Vagina (tissue), 2 donors: ENCODE data around the gene CKAP4. TPM values are rescaled to one million over a fixed set of nuclear protein-coding genes. Genes with fewer than 3 reads are reported as not detected.

Experiments used
- DNase-seq, 2 donors: peaks; one replicate each; pipeline ENCODE4 v3.0.0-alpha.2; 2017; ENCODE audit errors: extremely low spot score in 2 of 2
- H3K27ac ChIP-seq: fragments of 200-600 bp; sonication (generic); one replicate; pipeline ENCODE4 v1.5.1; 2019
- H3K27me3 ChIP-seq: fragments of 200-600 bp; sonication (generic); one replicate; pipeline ENCODE4 v1.5.1; 2019
- H3K36me3 ChIP-seq, 2 donors: fragments of 200-600 bp; sonication (generic); one replicate each; pipeline ENCODE4 v1.5.1; 2017 to 2019
- H3K4me1 ChIP-seq: fragments of 200-600 bp; sonication (generic); one replicate; pipeline ENCODE4 v1.5.1; 2019
- H3K4me3 ChIP-seq, 2 donors: fragments of 200-600 bp; sonication (generic); 1 replicate in 1 of 2; 2 replicates in 1 of 2; pipeline ENCODE4 v1.5.1; 2016 to 2019
- H3K9me3 ChIP-seq: fragments of 200-600 bp; sonication (generic); one replicate; pipeline ENCODE4 v1.5.1; 2019
- CTCF ChIP-seq, 3 experiments: fragments of 450-650 bp in 2 of 3; fragments of 200-600 bp in 1 of 3; sonication (generic) in 1 of 3; IDR thresholded peaks; one replicate each; pipeline ENCODE4 v1.5.1; 2017 to 2019; ENCODE audit warnings: antibody characterized with exemption in 3 of 3, mild to moderate bottlenecking in 2 of 3, moderate library complexity in 2 of 3
- POLR2A ChIP-seq, 2 donors: fragments of 450-650 bp; IDR thresholded peaks; one replicate each; pipeline ENCODE4 v1.6.1; 2017; ENCODE audit warnings: antibody characterized with exemption in 2 of 2, mild to moderate bottlenecking in 2 of 2, moderate library complexity in 2 of 2
- POLR2AphosphoS5 ChIP-seq, 2 donors: sonication (generic); formaldehyde crosslinking; IDR thresholded peaks; one replicate each; pipeline ENCODE4 v1.9.0; 2017; ENCODE audit warnings: antibody characterized with exemption in 2 of 2, mild to moderate bottlenecking in 2 of 2, low read depth in 1 of 2; ENCODE audit not compliant: insufficient read depth in 1 of 2
- intact Hi-C: fragments of 100-400 bp; cut with DNase I; formaldehyde crosslinking; loops from one replicate; pipeline ENCODE4 v1.15.1; 2023
- total RNA-seq: library from RNA; depleted of rRNA; stranded (reverse); fragments of >200 nt; gene quantifications from one replicate; pipeline ENCODE4 v1.2.3, GENCODE V29; 2016

The CKAP4 gene
- total RNA-seq, 1 donor from 2014 or later: 42.5 TPM

GRCh38 chr12:106249411-106250135 is 1.8 kb upstream of the CKAP4 start:
- Histone ChIP-seq H3K4me1 (peaks cover 42% of the 10 kb centered on the region), H3K27ac (peak overlapping the region; percentile 99), H3K36me3 (no peaks in the 10 kb centered on the region), H3K9me3 (no peaks in the 10 kb centered on the region), H3K4me3 (peak overlapping the region in 1 of 2 donors; percentile 76), H3K27me3 (no peaks in the 10 kb centered on the region)
- TF ChIP-seq CTCF (IDR thresholded peaks at IDR 0.05) (no peak), POLR2AphosphoS5 (IDR thresholded peaks at IDR 0.05; ENCODE audit: insufficient read depth in 1 of 2, low read depth in 1 of 2) (no peak), POLR2A (IDR thresholded peaks at IDR 0.05) (no peak)
- intact Hi-C loops: no loop called here
- peak; percentile 70 to 85 for DNase-seq

- H3K27me3 ChIP-seq: no peaks in the 10 kb centered on the region
- TF ChIP-seq POLR2A (IDR thresholded peaks at IDR 0.05) (no peak), POLR2AphosphoS5 (IDR thresholded peaks at IDR 0.05; ENCODE audit: insufficient read depth in 1 of 2, low read depth in 1 of 2) (no peak)
- H3K36me3 ChIP-seq: no peaks in the 10 kb centered on the region
- H3K4me1 ChIP-seq: peaks cover 48% of the 10 kb centered on the region
- H3K27ac ChIP-seq: peak overlapping the region; percentile 99
- H3K4me3 ChIP-seq: peak overlapping the region; percentile 76 to 84
- no peaks in the 10 kb centered on the region for H3K9me3 ChIP-seq
- DNase-seq: peak; percentile 64 to 87
- intact Hi-C loops: no loop called here
These were observed 1.1 kb upstream of the CKAP4 start for GRCh38 chr12:106248846-106249371.

GRCh38 chr12:106248312-106248845 is 559 bp upstream of the CKAP4 start:
- H3K27me3 ChIP-seq: no peaks in the 10 kb centered on the region
- peak overlapping the region; percentile 99 for H3K27ac ChIP-seq
- H3K4me1 ChIP-seq: peaks cover 54% of the 10 kb centered on the region
- DNase-seq: peak; percentile 89 to 95
- H3K4me3 ChIP-seq: peak overlapping the region; percentile 76 to 84
- no peaks in the 10 kb centered on the region for H3K36me3 ChIP-seq
- no peak for TF ChIP-seq CTCF (IDR thresholded peaks at IDR 0.05)
- peak in 1 of 2 donors; percentile 40 for TF ChIP-seq POLR2AphosphoS5 (IDR thresholded peaks at IDR 0.05; ENCODE audit: insufficient read depth in 1 of 2, low read depth in 1 of 2)
- H3K9me3 ChIP-seq: no peaks in the 10 kb centered on the region
- intact Hi-C loops: no loop called here

- TF ChIP-seq POLR2AphosphoS5 (IDR thresholded peaks at IDR 0.05; ENCODE audit: insufficient read depth in 1 of 2, low read depth in 1 of 2) (peak in 1 of 2 donors; percentile 49), POLR2A (IDR thresholded peaks at IDR 0.05) (no peak), CTCF (IDR thresholded peaks at IDR 0.05) (no peak)
- H3K4me1 ChIP-seq: peaks cover 53% of the 10 kb centered on the region
- no peaks in the 10 kb centered on the region for H3K9me3 ChIP-seq
- H3K4me3 ChIP-seq: peak overlapping the region; percentile 76 to 84
- H3K36me3 ChIP-seq: no peaks in the 10 kb centered on the region
- no peaks in the 10 kb centered on the region for H3K27me3 ChIP-seq
- DNase-seq: peak; percentile 87 to 91
- peak overlapping the region; percentile 99 for H3K27ac ChIP-seq
- intact Hi-C loops: loop anchor here (1.0 kb wide), 1 partner anchor 55 kb away; the partner anchor contains the start of gene TCP11L2
These were observed 738 bp downstream of the CKAP4 start for GRCh38 chr12:106246891-106247673.

GRCh38 chr12:106245767-106246166 is 2.1 kb downstream of the CKAP4 start:
- Histone ChIP-seq H3K4me3 (peak overlapping the region; percentile 76 to 84), H3K9me3 (no peaks in the 10 kb centered on the region), H3K27me3 (no peaks in the 10 kb centered on the region), H3K4me1 (peaks cover 53% of the 10 kb centered on the region), H3K36me3 (no peaks in the 10 kb centered on the region), H3K27ac (peak overlapping the region; percentile 99)
- intact Hi-C loops: no loop called here
- peak; percentile 85 to 91 for DNase-seq
- TF ChIP-seq POLR2A (IDR thresholded peaks at IDR 0.05): no peak
- no peak for TF ChIP-seq CTCF (IDR thresholded peaks at IDR 0.05)
- TF ChIP-seq POLR2AphosphoS5 (IDR thresholded peaks at IDR 0.05; ENCODE audit: insufficient read depth in 1 of 2, low read depth in 1 of 2): peak in 1 of 2 donors; percentile 68
